C1 segment of cervical spinal cord (tissue), 14 donors: ENCODE results near the gene JMJD7.

Experiments
- DNase-seq, 14 donors: peaks; one replicate each; lab custom pipeline; 2025; lab: John Stamatoyannopoulos, UW

JMJD7 gene

DNA sequence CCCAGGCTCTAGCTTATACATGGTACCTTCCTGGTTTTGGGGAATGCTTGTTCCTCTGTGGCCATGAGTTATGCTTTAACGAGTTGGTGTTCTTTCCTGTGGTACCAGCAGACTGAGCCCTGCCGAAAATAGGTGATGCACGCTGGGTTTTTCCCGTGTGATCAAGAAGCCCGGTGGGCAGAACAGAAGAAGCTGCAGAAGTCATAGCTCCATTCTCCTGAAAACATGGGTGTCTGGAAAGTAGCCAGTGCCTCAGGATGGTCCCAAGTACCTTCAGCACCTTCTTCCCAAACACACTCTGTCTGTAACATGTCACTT lies 28.4 kb upstream of the JMJD7 start:
- no peak for DNase-seq

GRCh38 chr15:41801185-41801584 lies 26.7 kb upstream of the JMJD7 start:
- no peak for DNase-seq

GRCh38 chr15:41801850-41802455 lies 25.9 kb upstream of the JMJD7 start:
- no peak for DNase-seq

GRCh38 chr15:41804361-41804760 lies 23.5 kb upstream of the JMJD7 start:
- DNase-seq = no peak

DNA sequence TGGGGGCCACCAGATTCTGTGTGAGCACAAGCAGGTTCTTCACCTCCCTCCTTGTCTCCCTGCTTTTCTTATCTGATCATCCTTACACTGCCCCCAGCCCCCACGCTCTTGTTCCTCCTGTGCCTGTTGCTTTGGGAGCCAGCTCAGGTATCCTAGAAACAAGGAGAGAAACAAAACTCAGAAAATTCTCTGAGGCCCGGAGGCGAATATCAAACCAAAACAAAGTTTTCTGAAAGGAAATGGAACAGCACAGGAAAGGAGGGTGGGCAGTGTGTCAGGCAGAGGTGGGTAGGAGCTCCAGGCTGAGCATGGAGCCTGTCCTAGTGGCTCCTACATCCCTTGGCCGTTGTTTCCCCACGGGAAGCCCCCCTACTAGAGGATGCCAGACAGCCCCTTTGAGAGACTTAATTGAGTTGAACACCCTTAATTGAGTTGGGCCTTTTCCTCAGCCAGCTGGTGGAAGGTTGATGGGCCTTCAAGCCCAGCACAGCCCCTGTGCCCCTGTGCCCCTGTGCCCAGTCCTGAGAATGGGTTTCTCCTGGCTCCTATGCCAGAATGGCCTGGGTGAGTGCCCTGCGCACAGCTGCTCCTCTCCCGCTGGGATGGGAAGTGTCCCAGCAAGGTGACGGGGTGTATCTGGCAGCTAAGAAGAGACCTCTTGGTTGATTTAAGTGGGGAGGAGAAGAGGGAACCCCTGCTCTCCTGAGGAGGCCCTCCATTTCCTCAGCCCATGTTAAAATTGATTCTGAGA lies 22.8 kb upstream of the JMJD7 start:
- no peak for DNase-seq

DNA sequence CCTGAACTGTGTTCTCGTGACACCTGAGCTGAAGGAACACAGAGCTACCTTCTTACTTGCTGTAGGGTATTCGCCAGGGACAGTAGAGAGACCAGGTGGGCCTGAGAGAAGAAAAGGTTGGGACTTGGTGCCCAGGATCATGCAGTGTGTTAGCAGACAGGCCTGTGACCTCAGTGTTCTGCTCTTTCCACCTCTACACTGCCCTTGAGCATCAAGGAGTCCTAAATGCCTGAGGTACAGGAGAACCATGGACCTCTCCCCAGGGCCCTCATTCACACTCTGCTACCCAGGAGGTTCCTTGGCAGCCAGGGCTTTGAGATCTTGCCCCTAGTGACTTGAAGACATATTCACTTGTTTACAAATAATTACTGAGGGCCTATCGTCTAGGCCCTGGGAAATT lies 22.2 kb upstream of the JMJD7 start:
- no peak for DNase-seq

DNA sequence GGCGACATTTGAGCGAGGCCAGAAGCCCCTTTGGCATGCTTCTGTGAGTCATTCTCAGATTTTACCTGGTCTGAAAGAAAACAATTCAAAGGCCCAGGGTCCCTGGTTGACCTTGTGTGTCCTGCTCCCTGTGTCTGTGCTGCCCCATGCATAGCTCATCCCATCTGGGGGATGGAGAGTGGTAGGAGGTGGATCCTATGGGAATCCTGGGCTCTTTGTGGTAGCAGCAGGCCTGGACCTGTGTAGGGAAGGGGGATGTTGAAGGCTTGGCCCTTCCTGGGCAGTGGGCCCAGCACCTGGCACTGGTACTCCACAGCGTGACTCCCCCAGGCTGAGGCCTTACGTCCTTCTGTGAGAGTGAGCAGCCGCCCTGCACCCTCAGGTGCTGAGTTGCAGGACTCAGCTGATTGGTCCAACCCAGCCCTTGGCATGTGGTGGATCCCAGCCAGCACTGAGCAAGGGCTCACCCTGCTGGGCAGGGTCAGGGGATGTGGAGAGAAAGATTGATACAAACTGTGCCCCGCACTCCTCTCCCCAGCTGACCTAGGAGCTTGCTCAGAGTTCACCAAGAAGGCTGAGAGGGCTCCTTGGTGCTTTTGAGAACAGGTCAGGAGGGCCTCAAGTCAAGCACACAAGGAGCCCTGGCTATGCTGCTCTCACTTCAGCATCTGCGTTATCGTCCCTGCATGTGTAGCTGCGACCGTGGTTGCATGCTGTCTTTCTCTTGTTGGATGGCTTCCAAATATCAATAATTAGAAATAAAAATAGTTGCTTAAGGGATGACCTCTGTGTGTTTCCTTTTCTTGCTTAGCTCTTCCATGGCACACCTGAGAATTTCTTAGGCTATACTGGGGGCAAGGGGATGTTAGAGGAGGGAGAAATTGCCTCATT lies 21.4 kb upstream of the JMJD7 start:
- no peak for DNase-seq

GRCh38 chr15:41809121-41809520 lies 18.8 kb upstream of the JMJD7 start:
- no peak for DNase-seq

- peak in 6 of 14 donors; percentile 19 to 78 (median 33) for DNase-seq
Measured at GRCh38 chr15:41809526-41810220, 18.2 kb upstream of the JMJD7 start.

DNA sequence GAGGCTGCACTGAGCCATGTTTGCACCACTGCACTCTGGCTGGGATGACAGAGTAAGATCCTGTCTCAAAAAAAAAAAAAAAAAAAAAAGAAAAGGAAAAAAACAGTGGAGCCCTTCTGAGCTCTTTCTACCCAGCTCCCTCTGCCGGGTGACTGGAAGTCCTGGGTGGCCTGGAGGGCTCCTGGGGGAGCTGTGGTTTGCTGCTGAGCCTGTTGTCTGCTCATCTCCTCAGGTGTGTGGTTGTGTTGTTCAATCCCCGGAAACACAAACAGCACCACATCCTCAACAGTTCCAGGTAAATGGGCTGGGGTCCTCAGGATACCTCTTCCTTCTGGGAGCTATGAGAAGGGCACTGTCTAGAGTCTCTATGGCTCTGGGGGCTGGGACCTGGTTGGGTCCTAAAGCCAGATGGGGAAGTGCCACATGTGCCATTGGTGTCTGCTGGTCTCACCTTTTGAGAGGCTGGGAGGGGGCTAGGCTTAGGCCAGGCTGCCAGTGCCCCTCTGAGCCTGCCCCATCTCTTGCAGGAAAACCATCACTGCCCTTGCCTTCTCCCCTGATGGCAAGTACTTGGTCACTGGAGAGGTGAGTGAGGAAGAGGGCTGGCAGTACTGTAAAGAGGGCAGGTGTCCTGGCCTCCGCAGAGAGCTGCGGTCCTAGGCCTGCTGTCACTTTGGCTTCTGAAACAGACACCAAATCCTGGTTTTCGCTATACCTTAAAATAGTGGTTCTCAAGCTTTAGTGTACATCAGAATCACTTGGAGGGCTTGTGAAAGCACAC lies 17.1 kb upstream of the JMJD7 start:
- peak in 2 of 14 donors; percentile 56 to 87 for DNase-seq

DNA sequence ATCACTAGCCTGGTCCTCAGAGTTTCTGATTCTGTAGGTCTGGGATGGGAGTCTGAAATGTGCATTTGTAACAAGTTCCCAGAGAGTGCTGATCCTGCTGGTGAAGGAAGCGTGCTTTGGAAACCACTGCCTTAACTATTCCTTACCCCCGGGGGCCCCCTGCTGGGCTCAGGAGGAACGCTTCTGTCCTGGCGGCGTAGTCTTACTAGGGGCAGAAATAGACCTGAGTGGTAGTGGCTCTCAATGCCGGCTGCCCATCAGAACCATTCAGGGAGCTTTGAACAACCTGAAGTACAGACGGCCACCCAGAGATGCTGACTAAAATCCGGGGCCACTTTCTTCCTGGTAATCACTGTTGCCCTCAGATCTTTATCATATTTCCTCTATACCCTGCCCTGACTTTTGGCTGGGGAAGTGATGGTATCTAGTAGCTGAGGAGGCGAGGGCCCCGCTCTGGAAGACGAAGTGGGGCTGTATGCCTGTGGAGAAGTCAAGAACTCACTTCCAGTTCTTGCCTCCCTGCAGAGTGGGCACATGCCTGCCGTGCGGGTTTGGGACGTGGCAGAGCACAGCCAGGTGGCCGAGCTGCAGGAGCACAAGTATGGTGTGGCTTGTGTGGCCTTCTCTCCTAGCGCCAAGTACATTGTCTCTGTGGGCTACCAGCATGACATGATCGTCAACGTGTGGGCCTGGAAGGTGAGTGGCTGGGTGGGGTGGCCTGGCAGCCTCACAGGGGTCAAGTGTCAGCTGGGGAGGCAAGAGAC lies 16.3 kb upstream of the JMJD7 start:
- peak in 11 of 14 donors; percentile 14 to 87 (median 59) for DNase-seq

- no peak for DNase-seq
Measured at GRCh38 chr15:41812820-41813375, 15.0 kb upstream of the JMJD7 start.

- no peak for DNase-seq
Measured at GRCh38 chr15:41813426-41813825, 14.5 kb upstream of the JMJD7 start.

DNA sequence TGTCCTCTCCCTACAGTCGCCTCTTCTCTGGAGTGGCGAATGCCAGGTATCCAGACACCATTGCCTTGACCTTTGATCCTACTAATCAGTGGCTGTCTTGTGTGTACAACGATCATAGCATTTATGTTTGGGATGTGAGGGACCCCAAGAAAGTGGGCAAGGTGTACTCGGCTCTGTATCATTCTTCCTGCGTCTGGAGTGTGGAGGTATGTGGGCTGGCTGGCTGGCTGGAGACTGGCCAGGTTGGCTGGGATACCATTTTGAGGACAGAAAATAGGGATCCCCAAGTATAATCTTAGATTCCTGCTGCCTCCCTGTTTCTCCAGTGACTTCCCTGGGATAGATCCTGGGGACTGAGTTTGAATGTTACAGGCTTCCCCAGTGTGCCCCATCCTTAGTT lies 13.4 kb upstream of the JMJD7 start:
- DNase-seq = no peak

DNA sequence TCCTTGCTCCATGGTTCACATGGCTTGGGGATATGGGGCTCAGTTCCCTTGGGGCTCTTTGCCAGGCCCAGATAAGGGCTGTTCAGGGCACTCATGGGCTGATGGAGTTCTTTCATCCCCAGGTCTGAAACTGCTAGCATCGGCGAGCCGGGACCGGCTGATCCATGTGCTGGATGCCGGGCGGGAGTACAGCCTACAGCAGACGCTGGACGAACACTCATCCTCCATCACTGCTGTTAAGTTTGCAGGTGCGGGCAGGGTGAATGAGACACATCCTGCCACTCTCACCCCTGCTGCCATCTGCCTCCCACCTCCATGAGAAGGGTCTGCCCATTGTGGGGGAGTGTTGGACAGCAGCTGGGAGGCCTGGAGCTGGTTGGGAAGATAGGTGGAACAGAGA lies 11.1 kb upstream of the JMJD7 start:
- DNase-seq = no peak

- no peak for DNase-seq
Measured at GRCh38 chr15:41817327-41817726, 10.6 kb upstream of the JMJD7 start.

DNA sequence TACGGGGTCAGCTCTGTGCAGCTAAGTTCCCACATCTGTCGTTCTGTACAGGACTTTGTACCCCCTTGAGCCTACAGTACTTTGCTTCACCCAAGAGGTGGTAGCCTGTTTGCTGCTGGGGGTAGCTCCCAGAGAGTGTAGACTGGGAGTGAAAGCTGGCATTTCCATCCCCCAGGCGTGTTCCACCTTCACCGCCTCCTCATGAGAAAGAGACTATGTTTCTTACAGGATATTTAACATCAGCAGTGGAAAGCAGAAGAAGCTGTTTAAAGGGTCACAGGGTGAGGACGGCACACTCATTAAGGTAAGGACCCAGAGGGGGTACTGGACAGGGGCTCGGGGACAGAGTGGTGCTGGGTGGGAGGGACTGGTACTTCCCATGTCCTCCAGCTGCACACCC lies 10.1 kb upstream of the JMJD7 start:
- DNase-seq = no peak

GRCh38 chr15:41819455-41820050 lies 8.3 kb upstream of the JMJD7 start:
- DNase-seq = no peak

DNA sequence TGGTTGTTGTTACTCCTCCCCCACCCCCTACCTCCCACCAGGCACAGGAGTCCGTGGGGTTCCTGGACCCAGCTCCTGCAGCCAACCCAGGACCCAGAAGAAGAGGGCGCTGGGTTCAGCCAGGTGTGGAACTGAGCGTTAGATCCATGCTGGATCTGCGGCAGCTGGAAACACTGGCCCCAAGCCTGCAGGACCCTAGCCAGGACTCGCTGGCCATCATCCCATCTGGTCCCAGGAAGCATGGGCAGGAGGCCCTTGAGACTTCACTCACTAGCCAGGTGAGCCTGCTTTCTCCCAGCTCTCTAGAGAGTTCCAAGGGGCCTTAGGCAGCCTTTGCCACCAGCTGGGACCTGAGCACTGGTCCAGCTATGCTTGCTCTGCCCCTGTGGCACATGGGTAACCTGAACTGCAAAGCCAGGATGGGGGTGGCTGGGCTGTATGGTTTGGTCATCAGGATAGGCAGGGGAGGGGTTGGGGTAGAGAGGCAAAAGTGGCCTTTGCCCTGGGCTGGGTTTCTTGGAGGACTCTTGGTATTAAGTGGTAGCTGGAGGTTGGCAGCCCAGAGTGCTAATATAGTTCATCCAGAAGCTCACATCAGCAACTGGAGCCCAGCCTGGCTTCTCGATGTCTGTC lies 7.0 kb upstream of the JMJD7 start:
- DNase-seq = no peak
